Left cardiac atrium (tissue), 4 donors: Measurements from ENCODE around the gene SDCCAG8. TPM values are rescaled to one million over a fixed set of nuclear protein-coding genes. Genes with fewer than 3 reads are reported as not detected.
A peak's percentile ranks its signal among the peaks of the same experiment; 100 is the strongest.

Source experiments
- ATAC-seq, 2 donors: fragments of 200-7000 bp; cut with Tn5 transposase; one replicate each; pipeline ENCODE4 v1.9.1; 2020; ENCODE audit warnings: mild to moderate bottlenecking in 2 of 2, moderate library complexity in 2 of 2
- DNase-seq: peaks from one replicate; pipeline ENCODE4 v3.0.0-alpha.2; 2020
- intact Hi-C, 2 donors: fragments of 100-400 bp; cut with DNase I; formaldehyde crosslinking; loops; one replicate each; pipeline versions ENCODE4 v1.14.1 to v1.15.1; 2022 to 2023
- total RNA-seq, 2 donors: library from RNA; stranded (reverse); fragmentation: NEBNext Ultra II Directional; extraction: Animal tissue kit (Norgen Biotek cat#: 25700); gene quantifications; one replicate each; pipeline ENCODE4 v1.2.1, GENCODE V29; 2021
- donor health status: DM: no; HTN: yes; CAD: no.
- donor health status: DM: no; HTN: yes; CAD: no; lungs with severe emphysema.
- donor health status: DM: yes; HTN: yes; CAD: no.
- donor health status: Dilated cardiomyopathy.

Gene SDCCAG8
- total RNA-seq, 2 donors from 2014 or later: 22.5 to 23.8 TPM

DNA sequence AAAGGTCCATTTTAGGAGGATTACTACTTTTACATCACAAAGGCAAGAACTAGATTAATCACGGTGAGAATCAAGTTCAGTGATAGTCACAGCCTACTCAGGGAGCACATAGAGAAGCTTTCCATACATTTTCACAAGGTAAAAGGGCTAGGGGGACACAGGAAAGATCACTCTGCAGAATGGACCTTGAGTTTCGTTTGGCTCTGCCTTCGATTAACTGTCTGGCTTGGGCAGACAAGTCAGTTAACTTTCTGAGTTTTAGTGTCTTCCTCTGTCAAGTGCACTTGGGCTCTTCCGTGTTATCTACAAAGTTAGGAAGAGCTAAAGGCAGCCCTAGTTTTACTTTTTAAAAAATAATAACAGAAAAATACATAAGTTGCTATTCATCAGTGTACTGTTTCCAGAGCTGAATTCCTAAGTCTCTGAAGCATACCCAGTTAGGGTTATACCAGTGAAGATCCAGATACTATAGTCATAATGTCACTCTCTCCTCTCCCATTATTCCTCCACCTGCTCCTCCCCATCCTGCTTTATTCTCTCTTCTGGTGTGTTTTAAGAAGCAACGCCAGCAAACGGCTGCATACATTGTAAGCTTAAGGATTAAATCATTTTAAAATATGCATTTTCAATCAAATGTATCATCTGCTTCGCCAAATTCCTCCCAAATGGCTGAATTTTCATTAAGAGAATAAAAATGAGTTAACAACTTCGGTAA is 2.5 kb upstream of the SDCCAG8 start:
- ATAC-seq (no peak), DNase-seq (no peak)
- intact Hi-C loops: no loop called here

DNA sequence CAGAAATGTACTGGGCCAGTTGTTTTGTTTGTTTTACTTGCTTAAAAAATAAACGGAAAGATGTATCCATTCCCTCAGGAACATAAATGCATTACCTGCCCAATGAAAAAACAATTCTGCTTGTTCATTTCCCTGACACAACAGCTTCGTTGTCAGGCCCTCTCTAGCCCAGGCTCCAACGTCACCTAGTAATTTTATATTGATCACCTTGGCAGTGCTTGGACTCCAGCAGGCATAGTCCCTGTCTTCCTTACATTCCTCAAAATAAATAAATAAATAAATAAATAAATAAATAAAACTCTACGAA is 2.0 kb upstream of the SDCCAG8 start:
- intact Hi-C loops: no loop called here
- DNase-seq (no peak), ATAC-seq (no peak)

DNA sequence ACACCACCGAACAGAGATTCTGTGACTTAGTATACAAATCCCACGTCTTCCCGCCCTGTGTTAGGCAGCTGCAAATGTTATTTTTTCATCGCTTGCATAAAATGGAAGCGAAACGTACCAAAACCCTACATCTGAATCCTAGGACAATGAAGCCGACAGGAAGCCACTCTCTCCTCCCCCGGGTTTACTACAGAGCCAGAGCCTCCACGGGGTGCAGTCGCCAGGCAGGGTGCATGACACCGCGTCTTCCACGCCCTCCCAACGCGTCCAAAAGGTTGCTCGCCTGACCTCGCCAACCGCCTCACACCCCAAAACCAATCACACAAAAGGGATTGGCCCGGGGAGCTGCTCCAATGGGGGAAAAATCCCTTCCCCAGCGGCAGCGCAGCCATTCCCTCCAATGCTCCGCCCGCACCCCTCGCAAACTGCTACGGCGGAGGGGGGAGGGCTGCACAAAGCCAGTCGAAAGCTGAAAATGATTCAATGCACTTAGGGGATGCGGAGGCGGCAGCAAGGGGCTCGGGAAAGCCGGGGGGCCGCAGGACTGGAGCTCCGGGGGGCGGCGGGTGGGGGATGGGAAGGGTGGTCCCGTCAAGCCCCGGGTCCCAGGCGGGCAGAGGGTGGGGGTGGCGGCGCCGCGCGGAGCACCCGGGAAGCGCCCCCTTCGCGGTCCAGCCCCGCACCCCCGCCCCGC is 1.5 kb upstream of the SDCCAG8 start:
- ATAC-seq: peak; percentile 28 to 30
- peak; percentile 74 for DNase-seq
- intact Hi-C loops: no loop called here

DNA sequence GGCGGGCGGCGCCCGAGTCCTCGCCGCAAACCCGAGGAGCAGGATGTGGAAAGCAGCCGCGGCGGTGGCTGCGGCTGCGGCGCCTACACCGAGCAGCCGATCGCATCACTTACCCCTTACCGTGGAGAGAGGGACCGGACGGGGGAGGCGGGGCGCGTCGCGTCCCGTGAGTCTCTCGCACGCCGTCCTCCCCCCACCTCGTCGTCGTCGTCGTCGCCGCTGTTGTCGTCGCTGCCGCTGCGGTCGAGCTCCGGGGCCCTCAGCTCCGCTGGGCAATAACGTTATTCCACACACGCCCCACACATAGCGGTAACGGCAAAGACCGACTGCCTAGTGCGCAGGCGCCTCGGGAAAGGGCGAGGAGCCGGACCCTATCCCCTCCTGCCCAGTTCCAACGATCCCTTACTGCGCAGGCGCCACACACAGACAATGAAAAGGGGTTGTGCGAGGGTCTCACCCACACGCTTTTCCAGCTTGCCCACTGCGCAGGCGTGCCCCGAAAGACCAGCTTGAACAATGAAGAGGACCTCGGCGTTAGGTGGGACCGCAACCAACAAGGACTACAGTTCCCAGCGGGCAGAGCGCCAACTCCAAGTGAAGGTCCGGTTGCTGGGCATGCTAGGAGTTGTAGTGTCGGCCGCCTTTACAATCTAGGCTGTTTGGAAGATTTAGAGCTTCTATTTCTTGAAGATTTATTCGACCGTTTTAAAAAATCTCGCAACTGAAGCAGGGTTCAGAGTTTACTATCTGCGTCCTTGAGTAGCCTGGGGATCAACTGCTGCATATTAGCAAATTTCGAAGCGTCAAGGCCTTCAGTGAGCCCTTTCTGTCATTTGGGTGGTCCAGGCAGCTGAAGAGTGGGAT is 682 bp upstream of the SDCCAG8 start, which contains the start of gene CEP170:
Gene CEP170 (minus strand): TSS at position 355 of the 864 bp plus-strand sequence. CDS start 30,001 bp downstream, outside the sequence.
- intact Hi-C loops: no loop called here
- DNase-seq (peak; percentile 96), ATAC-seq (peak; percentile 82 to 90)

DNA sequence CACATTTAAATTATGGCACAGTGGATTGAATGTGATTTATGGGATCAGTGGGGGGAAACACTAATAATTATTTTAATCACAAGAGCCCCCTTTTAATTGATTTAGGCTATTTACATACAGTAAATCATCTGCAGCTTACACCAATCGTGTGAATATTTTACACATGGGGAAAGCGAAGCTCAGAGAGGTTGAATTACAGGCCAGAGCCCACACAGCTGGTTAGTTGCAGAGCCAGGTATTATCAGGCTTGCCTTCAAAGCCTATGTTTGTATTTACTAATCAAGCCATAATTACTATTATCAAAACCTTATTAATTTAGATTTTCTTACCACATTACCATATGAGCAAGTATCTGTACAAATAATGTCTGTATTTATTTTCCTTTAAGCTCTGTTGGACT is 749 bp downstream of the SDCCAG8 start:
- ATAC-seq: no peak
- intact Hi-C loops: no loop called here

DNA sequence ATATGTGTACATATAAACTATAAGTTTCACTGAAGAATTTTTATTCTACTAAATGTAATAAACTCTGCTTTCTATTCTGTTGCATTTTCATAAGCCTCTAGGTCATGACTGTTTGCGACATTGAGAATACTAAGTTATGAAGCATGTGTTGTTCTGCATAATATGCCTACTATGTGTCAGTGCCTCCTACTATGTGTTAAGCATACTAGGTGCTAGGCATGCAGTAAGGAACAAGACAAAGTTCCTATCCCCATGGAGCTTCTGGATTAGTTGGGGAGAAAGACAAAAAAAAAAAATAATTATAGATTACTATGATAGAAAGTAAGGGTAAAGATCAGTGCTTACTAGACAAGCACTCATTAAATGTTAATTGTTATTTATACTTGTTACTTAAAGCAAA is 1.3 kb downstream of the SDCCAG8 start:
- intact Hi-C loops: no loop called here
- ATAC-seq: no peak
- no peak for DNase-seq

More for the DNA sequence above, 749 bp downstream of the SDCCAG8 start:
- no peak for DNase-seq

- DNase-seq (no peak), ATAC-seq (no peak)
- intact Hi-C loops: no loop called here
Observed at GRCh38 chr1:243258731-243259130, 2.9 kb downstream of the SDCCAG8 start.

GRCh38 chr1:243260221-243260880 is 4.5 kb downstream of the SDCCAG8 start:
- ATAC-seq: no peak
- intact Hi-C loops: no loop called here
- DNase-seq: no peak

- intact Hi-C loops: no loop called here
- DNase-seq: no peak
- peak in 1 of 2 donors; percentile 60 for ATAC-seq
Observed at GRCh38 chr1:243261390-243261789, 5.5 kb downstream of the SDCCAG8 start.

- ATAC-seq: peak; percentile 31 to 42
- no peak for DNase-seq
- intact Hi-C loops: no loop called here
Observed at GRCh38 chr1:243264717-243265116, 8.9 kb downstream of the SDCCAG8 start.

DNA sequence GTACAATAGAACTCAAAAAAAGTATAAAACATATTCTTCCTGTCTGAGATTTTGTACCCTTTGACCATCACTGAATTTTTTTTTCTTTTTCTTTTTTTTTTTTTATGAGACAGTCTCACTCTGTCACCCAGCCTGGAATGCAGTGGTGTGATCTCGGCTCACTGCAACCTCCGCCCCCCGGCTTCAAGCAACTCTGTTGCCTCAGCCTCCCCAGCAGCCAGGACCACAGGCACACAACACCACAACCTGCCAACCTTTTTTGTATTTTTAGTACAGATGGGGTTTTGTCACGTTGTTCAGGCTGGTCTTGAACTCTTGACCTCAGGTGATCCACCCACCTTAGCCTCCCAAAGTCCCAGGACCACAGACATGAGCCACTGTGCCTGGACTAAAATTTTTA is 10.4 kb downstream of the SDCCAG8 start:
- intact Hi-C loops: no loop called here
- ATAC-seq (no peak), DNase-seq (no peak)

DNA sequence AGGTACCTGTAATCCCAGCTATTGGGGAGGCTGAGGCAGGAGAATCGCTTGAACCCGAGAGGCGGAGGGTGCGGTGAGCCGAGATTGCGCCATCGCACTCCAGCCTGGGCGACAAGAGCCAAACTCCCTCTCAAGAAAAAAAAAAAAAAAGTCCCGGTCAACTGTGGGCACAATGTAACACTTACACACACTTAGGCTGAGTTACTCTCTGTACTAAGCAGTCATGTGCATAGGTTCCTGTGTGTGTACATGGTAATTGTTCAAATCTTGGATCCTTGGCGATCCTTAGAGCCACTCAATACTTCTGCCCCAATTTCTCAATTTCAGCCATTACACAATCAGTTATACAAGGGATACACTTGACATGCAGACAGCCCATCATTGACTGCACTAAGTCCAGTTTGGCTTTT is 11.6 kb downstream of the SDCCAG8 start:
- DNase-seq: no peak
- peak in 1 of 2 donors; percentile 30 for ATAC-seq
- intact Hi-C loops: no loop called here

DNA sequence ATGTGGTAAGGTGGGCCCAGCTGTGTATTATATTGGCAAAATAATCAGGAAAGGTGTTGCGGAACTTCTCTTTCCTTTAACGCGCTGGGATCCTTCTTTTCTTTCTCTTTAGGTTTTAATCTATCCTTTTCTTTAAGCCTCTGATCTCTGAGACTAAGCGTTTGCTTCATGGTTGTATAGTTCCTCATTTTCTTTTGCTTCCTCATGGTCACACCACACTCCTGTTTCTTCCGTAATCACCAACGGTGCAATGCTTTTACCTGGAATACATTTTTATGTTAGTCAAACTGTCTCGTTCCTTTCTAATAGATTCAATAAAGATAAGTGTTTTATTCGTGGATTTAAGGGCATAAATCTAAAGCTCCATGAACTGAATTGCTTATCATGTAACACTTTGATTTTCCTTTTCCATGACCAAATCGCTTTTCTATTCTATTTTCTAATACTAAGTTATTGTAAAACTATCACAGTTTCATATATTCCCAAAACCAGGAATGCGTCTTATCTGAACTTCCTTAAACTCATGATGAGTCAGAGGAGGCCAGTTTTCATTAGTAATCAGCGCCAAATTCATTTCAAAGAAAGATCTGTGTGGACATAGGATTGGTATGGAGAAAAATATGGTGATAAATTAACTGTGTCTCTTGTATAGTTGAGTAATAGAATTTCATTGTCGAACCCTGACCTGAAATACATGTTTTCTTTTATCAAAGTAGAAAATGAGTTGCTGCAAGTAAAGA is 12.2 kb downstream of the SDCCAG8 start:
- intact Hi-C loops: no loop called here
- no peak for DNase-seq
- peak in 1 of 2 donors; percentile 75 for ATAC-seq

GRCh38 chr1:243268751-243269460 is 13.1 kb downstream of the SDCCAG8 start:
- DNase-seq (no peak), ATAC-seq (peak; percentile 33 to 50)
- intact Hi-C loops: no loop called here

DNA sequence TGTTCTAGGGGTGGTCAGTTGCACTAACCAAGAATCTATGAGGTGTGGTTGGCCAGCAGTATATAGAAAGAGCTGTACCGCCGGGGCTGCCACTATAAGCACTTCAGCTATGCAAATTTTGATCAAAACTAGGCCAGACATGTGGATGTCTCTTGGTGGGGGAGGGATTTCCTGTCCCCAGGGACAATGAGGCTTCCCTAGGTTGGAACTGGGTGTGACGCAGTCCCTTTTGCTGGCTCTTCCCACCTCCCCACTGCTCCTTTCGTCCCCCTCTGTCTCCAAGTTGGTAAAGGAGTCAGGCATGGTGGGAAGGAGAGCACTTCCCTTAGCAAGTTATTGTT is 13.6 kb downstream of the SDCCAG8 start:
- DNase-seq: no peak
- intact Hi-C loops: no loop called here
- peak; percentile 11 to 17 for ATAC-seq

GRCh38 chr1:243270097-243270864 is 14.4 kb downstream of the SDCCAG8 start:
- intact Hi-C loops: no loop called here
- ATAC-seq (peak in 1 of 2 donors; percentile 5), DNase-seq (no peak)

DNA sequence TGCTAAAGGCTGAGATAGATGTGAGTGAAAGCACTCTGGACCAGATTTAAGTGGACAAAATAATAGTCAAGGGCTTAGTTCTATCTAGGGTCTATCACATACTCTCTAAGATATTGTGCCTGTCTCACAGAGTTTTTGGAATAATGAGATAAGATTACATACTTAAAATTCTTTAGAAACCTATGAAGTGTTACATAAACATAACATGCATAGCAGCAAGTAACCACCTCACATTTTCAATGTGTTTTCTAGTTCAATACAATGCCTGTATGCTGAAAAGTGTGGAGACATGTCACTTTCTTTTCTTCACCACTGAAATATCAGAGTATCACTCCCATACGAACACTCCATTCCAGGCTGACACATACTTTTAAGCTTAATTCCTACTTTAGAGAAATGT is 16.2 kb downstream of the SDCCAG8 start:
- no peak for DNase-seq
- intact Hi-C loops: no loop called here
- ATAC-seq: no peak

- no peak for DNase-seq
- intact Hi-C loops: no loop called here
- no peak for ATAC-seq
Observed at GRCh38 chr1:243272401-243272800, 16.6 kb downstream of the SDCCAG8 start.
